Mesothelial cell of epicardium (in vitro differentiated cells): Measurements from ENCODE around the gene RNLS. TPM values are rescaled to one million over a fixed set of nuclear protein-coding genes. Genes with fewer than 3 reads are reported as not detected.

Experiments used
- DNase-seq, 2 experiments: peaks; one replicate each; pipeline ENCODE4 v3.0.0; 2021; ENCODE audit warnings: low spot score in 2 of 2; ENCODE audit not compliant: unreplicated experiment in 2 of 2
- H3K27ac Mint-ChIP-seq: 2 replicates; pipeline ENCODE4 v1.8.0; 2021; ENCODE audit warnings: mixed read lengths
- H3K27me3 Mint-ChIP-seq: 2 replicates; pipeline ENCODE4 v1.8.0; 2021; ENCODE audit warnings: low read depth, mixed read lengths
- H3K36me3 Mint-ChIP-seq: 2 replicates; pipeline ENCODE4 v1.8.0; 2021; ENCODE audit warnings: mixed read lengths
- H3K4me1 Mint-ChIP-seq: 2 replicates; pipeline ENCODE4 v1.8.0; 2021; ENCODE audit warnings: mixed read lengths
- H3K4me3 Mint-ChIP-seq: 2 replicates; pipeline ENCODE4 v1.8.0; 2021; ENCODE audit warnings: mild to moderate bottlenecking, moderate library complexity, mixed read lengths
- H3K9me3 Mint-ChIP-seq: 2 replicates; pipeline ENCODE4 v1.8.0; 2021; ENCODE audit warnings: mixed read lengths
- CTCF ChIP-seq: fragments of 200-600 bp; sonication (generic); IDR thresholded peaks from one replicate; pipeline ENCODE4 v1.5.0; 2021; ENCODE audit warnings: antibody characterized with exemption; ENCODE audit not compliant: unreplicated experiment
- total RNA-seq: library from RNA; stranded (reverse); gene quantifications from 3 replicates; pipeline ENCODE4 v1.2.1, GENCODE V29; 2021

Gene RNLS
- total RNA-seq, 1 donor from 2014 or later: 9.4 TPM

- Mint-ChIP-seq H3K27ac (no peak overlapping the region), H3K4me3 (no peak overlapping the region), H3K36me3 (no peaks in the 10 kb centered on the region), H3K4me1 (peaks cover 1% of the 10 kb centered on the region), H3K9me3 (no peaks in the 10 kb centered on the region), H3K27me3 (no peaks in the 10 kb centered on the region)
- DNase-seq: no peak
- TF ChIP-seq CTCF: no peak
Observed at GRCh38 chr10:88291289-88292184, 291.6 kb downstream of the RNLS start.

- H3K27me3 Mint-ChIP-seq: no peaks in the 10 kb centered on the region
- DNase-seq: no peak
- H3K27ac Mint-ChIP-seq: no peak overlapping the region
- no peaks in the 10 kb centered on the region for H3K4me1 Mint-ChIP-seq
- no peaks in the 10 kb centered on the region for H3K9me3 Mint-ChIP-seq
- no peaks in the 10 kb centered on the region for H3K36me3 Mint-ChIP-seq
- no peak overlapping the region for H3K4me3 Mint-ChIP-seq
- no peak for TF ChIP-seq CTCF
Observed at GRCh38 chr10:88289342-88289741, 293.8 kb downstream of the RNLS start.

GRCh38 chr10:88288320-88289059, 294.6 kb downstream of the RNLS start:
- no peaks in the 10 kb centered on the region for H3K27me3 Mint-ChIP-seq
- H3K4me1 Mint-ChIP-seq: no peaks in the 10 kb centered on the region
- no peaks in the 10 kb centered on the region for H3K9me3 Mint-ChIP-seq
- no peak for TF ChIP-seq CTCF
- no peak for DNase-seq
- H3K36me3 Mint-ChIP-seq: no peaks in the 10 kb centered on the region
- H3K4me3 Mint-ChIP-seq: no peak overlapping the region
- H3K27ac Mint-ChIP-seq: no peak overlapping the region

- TF ChIP-seq CTCF: no peak
- DNase-seq: no peak
- H3K4me3 Mint-ChIP-seq: no peak overlapping the region
- H3K36me3 Mint-ChIP-seq: no peaks in the 10 kb centered on the region
- no peaks in the 10 kb centered on the region for H3K27me3 Mint-ChIP-seq
- H3K4me1 Mint-ChIP-seq: peaks cover 12% of the 10 kb centered on the region
- no peak overlapping the region for H3K27ac Mint-ChIP-seq
- no peaks in the 10 kb centered on the region for H3K9me3 Mint-ChIP-seq
Observed at GRCh38 chr10:88286030-88286429, 297.1 kb downstream of the RNLS start.

GRCh38 chr10:88281592-88282347, 301.3 kb downstream of the RNLS start:
- Mint-ChIP-seq H3K27me3 (no peaks in the 10 kb centered on the region), H3K4me1 (peaks cover 12% of the 10 kb centered on the region), H3K36me3 (no peaks in the 10 kb centered on the region), H3K27ac (no peak overlapping the region), H3K9me3 (no peaks in the 10 kb centered on the region), H3K4me3 (no peak overlapping the region)
- no peak for TF ChIP-seq CTCF
- no peak for DNase-seq
